DMS53 (cell line): ENCODE measurements around the gene ATP10A.

Experiments used
- DNase-seq: peaks from one replicate; lab custom pipeline; 2025; lab: John Stamatoyannopoulos, UW

Gene ATP10A

GRCh38 chr15:25863111-25863967 lies at the start of gene ATP10A:
ATP10A (minus strand) TSS chr15:25863327; CDS start chr15:25863096, 231 bp downstream.
- no peak for DNase-seq

- DNase-seq: no peak
These were observed 48.9 kb upstream of the ATP10A start for GRCh38 chr15:25912035-25912434.

- DNase-seq: no peak
These were observed 47.7 kb upstream of the ATP10A start for GRCh38 chr15:25910832-25911231.

GRCh38 chr15:25909806-25910205 lies 46.7 kb upstream of the ATP10A start:
- DNase-seq: no peak

- no peak for DNase-seq
These were observed 46.2 kb upstream of the ATP10A start for GRCh38 chr15:25909325-25909724.

- DNase-seq: no peak
These were observed 42.0 kb upstream of the ATP10A start for GRCh38 chr15:25905140-25905539.

- no peak for DNase-seq
These were observed 40.0 kb upstream of the ATP10A start for GRCh38 chr15:25903024-25903581.

GRCh38 chr15:25901811-25902605 lies 38.9 kb upstream of the ATP10A start:
- no peak for DNase-seq

- DNase-seq: no peak
These were observed 37.8 kb upstream of the ATP10A start for GRCh38 chr15:25900901-25901300.

GRCh38 chr15:25900431-25900830 lies 37.3 kb upstream of the ATP10A start:
- DNase-seq: no peak

- DNase-seq: no peak
These were observed 36.7 kb upstream of the ATP10A start for GRCh38 chr15:25899870-25900269.

- no peak for DNase-seq
These were observed 34.5 kb upstream of the ATP10A start for GRCh38 chr15:25897658-25898057.

- no peak for DNase-seq
These were observed 31.3 kb upstream of the ATP10A start for GRCh38 chr15:25894371-25894902.

- no peak for DNase-seq
These were observed 30.5 kb upstream of the ATP10A start for GRCh38 chr15:25893596-25893995.

GRCh38 chr15:25892126-25892525 lies 29.0 kb upstream of the ATP10A start:
- DNase-seq: no peak

GRCh38 chr15:25891081-25891480 lies 28.0 kb upstream of the ATP10A start:
- DNase-seq: no peak

GRCh38 chr15:25890529-25890928 lies 27.4 kb upstream of the ATP10A start:
- no peak for DNase-seq

GRCh38 chr15:25887870-25888269 lies 24.7 kb upstream of the ATP10A start:
- no peak for DNase-seq

- DNase-seq: no peak
These were observed 23.5 kb upstream of the ATP10A start for GRCh38 chr15:25886498-25887140.

- DNase-seq: no peak
These were observed 21.2 kb upstream of the ATP10A start for GRCh38 chr15:25884370-25884769.

- no peak for DNase-seq
These were observed 20.5 kb upstream of the ATP10A start for GRCh38 chr15:25883463-25884259.
